ENCODE measurements around the gene OBSCN. TPM values are rescaled to one million over a fixed set of nuclear protein-coding genes. Genes with fewer than 3 reads are reported as not detected.

Gene OBSCN
- total RNA-seq, 1 donor from 2014 or later = 22.3 TPM

DNA sequence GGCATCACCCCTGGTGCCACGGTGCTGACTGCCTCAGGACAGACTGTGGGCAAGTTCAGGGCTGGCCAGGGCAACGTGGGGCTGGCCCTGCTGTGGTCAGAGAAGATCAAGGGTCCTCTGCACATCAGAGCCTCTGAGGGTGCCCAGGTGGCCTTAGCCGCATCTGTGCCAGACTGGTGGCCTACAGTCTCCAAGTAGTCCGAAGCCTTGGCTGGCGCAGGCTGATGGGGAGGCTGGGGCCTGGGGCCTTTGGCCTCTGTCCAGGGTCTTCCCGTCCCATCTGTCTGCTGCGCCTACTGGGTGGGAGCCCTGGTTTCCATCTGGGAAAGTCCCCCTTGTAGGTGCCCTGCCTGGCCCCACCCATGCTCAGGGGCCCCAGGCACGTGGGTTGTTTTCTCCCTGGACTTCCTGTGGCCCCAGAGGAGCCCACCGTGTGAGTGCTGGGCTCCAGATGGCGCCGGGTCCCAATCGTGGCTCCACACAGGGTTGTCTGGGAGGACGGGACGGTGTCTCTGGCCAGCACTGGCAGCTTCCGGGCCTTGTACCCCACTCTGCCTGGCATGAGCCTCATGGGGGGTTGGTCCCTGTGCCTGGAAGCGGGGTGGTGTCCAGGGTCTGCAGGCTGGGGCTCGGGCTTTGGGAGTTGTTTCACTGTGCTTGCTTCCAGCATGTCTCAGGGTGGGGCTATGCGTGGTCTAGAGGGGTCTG, 32.4 kb upstream of the OBSCN start:
- no peaks in the 10 kb centered on the region for H3K27me3 Mint-ChIP-seq
- H3K9me3 Mint-ChIP-seq = no peaks in the 10 kb centered on the region
- no peaks in the 10 kb centered on the region for H3K4me1 Mint-ChIP-seq
- no peak for DNase-seq
- H3K27ac Mint-ChIP-seq = no peak overlapping the region
- H3K36me3 Mint-ChIP-seq (ENCODE audit: low read depth) = no peaks in the 10 kb centered on the region
- intact Hi-C loops (cut with micrococcal nuclease) = loop anchor here (2.0 kb wide), 1 partner anchor 37 kb away; no protein-coding TSS in a partner anchor
- no peak overlapping the region for H3K4me3 Mint-ChIP-seq

DNA sequence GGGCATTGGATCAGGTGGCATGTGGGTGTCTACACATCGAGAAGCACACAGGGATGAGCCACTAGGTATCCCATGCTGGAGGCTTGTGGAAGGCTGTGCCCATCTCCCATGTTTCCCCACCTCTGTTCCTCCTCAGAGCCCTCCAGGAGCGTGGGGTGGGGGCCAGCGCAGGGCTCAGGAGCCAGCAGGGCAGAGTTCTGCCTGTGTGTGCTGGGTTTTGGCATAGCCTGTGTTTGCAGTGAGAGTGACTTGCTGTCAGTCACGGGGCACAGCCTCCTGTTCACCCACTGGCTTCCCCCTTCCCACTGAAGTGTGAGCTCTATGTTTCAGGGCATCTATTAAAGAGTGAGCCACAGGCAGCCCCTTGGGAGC, 31.8 kb upstream of the OBSCN start:
- no peaks in the 10 kb centered on the region for H3K9me3 Mint-ChIP-seq
- H3K27ac Mint-ChIP-seq = no peak overlapping the region
- intact Hi-C loops (cut with micrococcal nuclease) = no loop called here
- H3K4me3 Mint-ChIP-seq = no peak overlapping the region
- no peak for DNase-seq
- no peaks in the 10 kb centered on the region for H3K27me3 Mint-ChIP-seq
- no peaks in the 10 kb centered on the region for H3K4me1 Mint-ChIP-seq
- no peaks in the 10 kb centered on the region for H3K36me3 Mint-ChIP-seq (ENCODE audit: low read depth)

DNA sequence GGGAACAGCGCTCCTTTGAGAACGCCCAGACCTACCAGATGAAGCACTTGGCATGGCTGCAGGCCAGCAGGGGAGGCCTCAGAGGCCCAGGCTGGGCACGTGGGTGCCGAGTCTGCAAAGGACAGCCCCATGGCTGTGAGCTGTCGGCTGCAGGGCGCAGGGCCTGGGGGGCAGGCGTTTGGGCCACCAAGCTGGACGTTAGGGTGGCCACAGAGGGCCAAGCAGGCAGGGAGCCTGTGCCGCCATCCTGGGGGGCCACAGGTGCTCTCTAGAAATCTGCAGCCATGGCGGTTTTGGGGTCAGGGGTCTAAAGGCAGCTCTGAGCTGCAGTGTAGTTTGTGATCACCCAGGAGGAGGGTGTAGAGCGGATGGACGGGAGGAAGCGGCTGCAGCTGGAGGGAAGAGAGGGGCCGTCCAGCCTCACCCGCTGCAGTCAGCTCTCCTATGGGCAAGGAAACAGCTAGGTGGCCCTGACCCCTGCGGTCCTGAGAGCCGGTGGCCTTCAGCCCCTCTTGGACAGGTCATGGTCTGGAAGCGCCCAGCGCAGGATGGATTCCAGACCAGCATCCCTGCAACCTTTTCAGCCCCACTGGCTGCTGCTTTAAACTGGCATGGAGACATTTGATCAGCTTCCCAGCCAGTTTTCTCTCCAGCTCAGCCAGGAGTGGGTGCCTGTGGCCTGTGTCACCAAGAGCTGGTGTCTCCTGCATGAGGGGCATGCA, 31.2 kb upstream of the OBSCN start:
- no peaks in the 10 kb centered on the region for H3K36me3 Mint-ChIP-seq (ENCODE audit: low read depth)
- no peak overlapping the region for H3K4me3 Mint-ChIP-seq
- no peaks in the 10 kb centered on the region for H3K27me3 Mint-ChIP-seq
- H3K27ac Mint-ChIP-seq = no peak overlapping the region
- no peaks in the 10 kb centered on the region for H3K9me3 Mint-ChIP-seq
- no peaks in the 10 kb centered on the region for H3K4me1 Mint-ChIP-seq
- no peak for DNase-seq
- intact Hi-C loops (cut with micrococcal nuclease) = no loop called here

DNA sequence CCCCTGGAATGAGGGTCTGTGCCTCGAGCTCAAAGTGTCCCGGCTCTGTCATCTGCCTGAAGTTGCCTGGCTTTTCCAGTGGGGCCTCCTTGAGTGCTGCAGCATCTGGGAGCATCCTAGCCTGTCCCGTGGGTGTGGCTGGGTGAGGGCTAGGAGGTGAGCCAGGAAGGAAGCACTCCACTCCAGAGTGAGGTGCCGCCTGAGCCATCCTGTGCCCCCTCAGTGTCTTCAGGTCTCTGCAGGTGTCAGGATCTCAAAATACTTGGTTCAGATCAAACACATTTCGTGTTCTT, 30.7 kb upstream of the OBSCN start:
- H3K4me1 Mint-ChIP-seq = no peaks in the 10 kb centered on the region
- H3K4me3 Mint-ChIP-seq = no peak overlapping the region
- intact Hi-C loops (cut with micrococcal nuclease) = no loop called here
- H3K27me3 Mint-ChIP-seq = no peaks in the 10 kb centered on the region
- H3K27ac Mint-ChIP-seq = no peak overlapping the region
- no peaks in the 10 kb centered on the region for H3K9me3 Mint-ChIP-seq
- no peak for DNase-seq
- no peaks in the 10 kb centered on the region for H3K36me3 Mint-ChIP-seq (ENCODE audit: low read depth)

DNA sequence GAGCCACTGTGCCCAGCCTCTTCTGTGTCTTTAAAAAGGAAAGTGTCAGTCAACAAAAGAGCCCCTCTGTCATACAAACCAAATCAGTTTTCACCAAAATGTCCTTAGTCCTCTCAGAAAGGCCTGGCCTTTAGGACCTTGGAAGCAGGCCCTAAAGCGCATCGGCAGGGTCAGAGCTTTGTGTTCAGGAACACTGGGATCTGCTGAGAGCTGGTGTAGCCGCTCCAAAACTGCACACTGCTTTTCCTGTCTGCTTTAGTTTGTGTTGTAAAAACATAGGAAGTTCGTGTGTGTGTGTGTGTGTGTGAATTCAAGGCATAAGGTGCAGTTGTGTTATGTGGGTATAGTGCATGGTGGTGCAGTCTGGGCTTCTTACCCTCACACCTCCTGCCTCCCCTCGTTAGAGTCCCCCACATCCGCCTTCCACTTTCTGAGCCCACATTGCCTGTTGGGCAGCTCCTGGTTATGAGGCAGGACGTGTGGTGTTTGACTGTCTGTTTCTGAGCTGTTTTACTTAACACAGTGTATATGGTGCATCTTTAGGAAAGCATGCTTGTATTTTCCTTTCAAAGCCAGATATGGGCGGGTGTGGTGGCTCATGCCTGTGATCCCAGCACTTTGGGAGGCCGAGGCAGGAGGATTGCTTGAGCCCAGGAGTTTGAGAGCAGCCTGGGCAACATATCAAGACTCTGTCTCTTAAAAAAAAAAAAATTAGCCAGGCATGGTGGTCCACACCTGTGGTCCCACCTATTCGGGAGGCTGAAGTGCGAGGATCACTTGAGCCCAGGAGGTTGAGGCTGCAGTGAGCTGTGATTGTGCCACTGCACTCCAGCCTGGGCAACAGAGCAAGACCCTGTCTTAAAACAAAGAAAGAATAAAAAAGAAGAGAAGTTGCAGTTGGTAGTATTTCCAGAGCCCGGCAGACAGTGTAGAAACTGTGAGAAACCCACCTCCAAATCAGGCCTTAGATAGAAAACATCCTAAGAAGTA, 29.8 kb upstream of the OBSCN start:
- Mint-ChIP-seq H3K4me3 (no peak overlapping the region), H3K9me3 (no peaks in the 10 kb centered on the region), H3K36me3 (ENCODE audit: low read depth) (no peaks in the 10 kb centered on the region), H3K27ac (no peak overlapping the region), H3K4me1 (no peaks in the 10 kb centered on the region), H3K27me3 (no peaks in the 10 kb centered on the region)
- DNase-seq = no peak
- intact Hi-C loops (cut with micrococcal nuclease) = no loop called here

DNA sequence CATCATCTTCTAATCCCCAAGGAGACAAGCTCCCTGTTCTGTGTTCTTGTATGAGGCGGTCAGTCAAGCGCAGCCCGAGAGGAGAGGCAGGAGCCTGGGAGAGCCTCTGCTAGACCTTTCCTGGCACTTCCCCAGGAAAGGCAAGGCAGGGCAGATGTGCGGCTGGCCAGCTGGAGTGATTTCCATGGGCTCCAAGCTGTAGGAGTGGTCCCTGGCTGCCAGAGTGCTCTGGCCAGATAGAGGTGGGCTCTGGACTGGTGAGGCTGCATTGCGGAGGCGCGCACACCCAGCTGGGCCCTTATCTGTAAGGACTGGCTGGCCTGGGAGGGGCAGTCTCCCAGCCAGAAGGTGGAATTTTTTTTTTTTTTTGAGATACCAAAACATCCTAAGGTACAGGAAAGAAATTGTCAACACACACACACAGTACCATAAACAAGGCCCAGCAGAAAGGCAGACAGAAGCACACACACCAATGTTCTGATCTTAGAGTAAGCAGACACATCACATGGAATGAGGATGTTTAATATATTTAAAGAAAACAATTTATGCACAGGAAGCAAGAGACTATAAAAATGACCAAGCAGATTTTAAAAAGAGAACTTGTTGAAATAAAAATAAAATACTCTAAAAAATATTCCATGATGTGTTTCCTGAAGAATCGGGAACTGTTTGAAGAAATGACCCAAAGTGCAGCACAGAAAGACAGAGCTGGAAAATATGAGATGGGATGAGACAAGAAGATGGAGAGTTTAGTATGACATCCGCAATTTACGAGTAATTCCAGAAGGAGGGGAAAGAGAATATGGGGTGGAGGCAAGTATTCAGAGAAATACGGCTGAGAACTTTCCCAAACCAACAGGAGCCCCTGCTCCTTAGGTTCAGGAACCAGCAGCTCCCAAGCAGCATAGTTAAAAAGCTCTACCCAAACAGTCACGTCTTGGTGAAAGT, 28.8 kb upstream of the OBSCN start:
- Mint-ChIP-seq H3K4me1 (no peaks in the 10 kb centered on the region), H3K27me3 (no peaks in the 10 kb centered on the region), H3K27ac (no peak overlapping the region), H3K36me3 (ENCODE audit: low read depth) (no peaks in the 10 kb centered on the region), H3K4me3 (no peak overlapping the region), H3K9me3 (no peaks in the 10 kb centered on the region)
- intact Hi-C loops (cut with micrococcal nuclease) = no loop called here
- DNase-seq = no peak

DNA sequence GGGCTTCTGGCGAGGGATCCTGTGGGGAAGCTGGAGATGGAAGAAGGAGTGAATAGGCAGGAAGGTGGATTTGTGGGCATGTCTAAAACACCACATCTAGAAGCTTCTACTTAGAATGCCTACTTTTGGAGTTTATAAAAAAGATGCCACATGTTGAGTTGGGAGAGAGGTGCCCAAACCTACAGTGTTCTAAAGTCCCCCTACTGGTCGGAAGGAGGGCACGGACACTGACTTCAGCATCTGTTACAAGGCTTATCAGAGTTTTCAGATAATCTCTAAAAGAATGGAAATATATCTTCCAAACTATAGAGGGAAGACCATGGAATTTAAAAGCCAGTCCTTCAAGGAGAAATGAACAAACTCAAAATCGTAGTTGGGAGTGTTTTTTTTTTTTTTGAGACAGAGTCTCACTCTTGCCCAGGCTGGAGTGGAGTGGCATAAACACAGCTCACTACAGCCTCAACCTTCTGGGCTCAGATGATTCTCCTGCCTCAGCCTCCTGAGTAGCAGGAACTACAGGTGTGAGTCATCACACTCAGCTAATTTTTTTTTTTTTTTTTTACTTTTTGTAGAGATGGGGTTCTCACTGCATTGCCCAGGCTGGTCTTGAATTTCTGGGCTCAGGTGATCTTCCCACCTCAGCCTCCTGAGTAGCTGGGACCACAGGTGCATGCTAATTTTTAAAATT, 27.4 kb upstream of the OBSCN start:
- no peaks in the 10 kb centered on the region for H3K27me3 Mint-ChIP-seq
- no peaks in the 10 kb centered on the region for H3K9me3 Mint-ChIP-seq
- H3K4me1 Mint-ChIP-seq = no peaks in the 10 kb centered on the region
- H3K36me3 Mint-ChIP-seq (ENCODE audit: low read depth) = no peaks in the 10 kb centered on the region
- intact Hi-C loops (cut with micrococcal nuclease) = no loop called here
- H3K27ac Mint-ChIP-seq = no peak overlapping the region
- H3K4me3 Mint-ChIP-seq = no peak overlapping the region
- no peak for DNase-seq

DNA sequence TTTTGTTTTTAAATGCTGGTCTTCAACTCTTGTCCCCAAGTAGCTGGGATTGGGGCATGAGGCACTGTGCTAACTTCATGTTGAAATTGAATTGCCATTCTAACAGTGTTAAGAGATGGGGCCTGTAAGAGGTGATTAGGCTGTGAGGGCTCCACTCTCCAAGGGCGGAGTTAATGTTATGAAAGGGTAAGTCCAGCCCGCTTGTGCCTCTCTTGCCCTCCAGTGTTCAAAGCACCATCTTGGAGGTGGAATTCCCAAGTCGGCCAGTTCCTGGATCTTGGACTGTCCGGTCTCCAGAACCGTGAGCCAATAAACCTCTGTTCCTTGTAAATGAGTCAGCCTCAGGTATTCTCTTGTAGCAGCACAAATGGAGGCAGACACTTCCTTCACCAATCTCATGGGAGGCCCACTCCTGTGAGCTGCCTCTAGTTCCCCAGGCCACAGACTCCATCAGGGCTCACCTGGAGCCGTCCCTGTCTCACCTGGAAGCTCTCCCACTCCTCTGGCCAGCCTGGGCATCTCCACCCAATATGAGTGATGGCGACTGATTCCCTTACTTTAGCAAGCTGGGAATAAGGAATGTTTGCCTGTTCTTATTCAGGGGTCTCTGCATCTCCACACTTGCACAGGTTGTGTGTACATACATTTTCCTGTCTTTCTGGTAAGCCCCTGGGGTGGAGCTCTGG, 26.7 kb upstream of the OBSCN start:
- H3K27me3 Mint-ChIP-seq = no peaks in the 10 kb centered on the region
- no peaks in the 10 kb centered on the region for H3K9me3 Mint-ChIP-seq

DNA sequence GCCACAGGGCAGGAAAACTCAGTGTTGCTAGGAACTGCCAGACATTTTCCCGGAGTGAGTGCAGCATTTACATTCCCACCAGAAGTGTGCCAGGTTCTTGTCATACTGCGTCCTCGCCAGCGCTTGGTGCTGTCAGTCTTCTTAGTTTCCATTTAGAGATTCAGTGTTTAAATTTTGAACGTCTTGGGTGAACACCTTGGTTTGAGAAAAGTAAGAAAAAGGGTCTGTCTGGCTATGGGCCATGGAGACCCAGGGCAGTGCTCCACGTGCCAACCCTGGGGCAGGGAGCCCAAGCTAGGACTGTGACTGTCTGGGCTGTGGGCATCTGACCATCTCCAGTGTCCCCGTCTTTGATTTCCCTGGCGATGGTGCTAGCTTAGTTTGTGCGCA, 26.2 kb upstream of the OBSCN start:
- H3K4me3 Mint-ChIP-seq = no peak overlapping the region
- no peaks in the 10 kb centered on the region for H3K9me3 Mint-ChIP-seq
- H3K36me3 Mint-ChIP-seq (ENCODE audit: low read depth) = no peaks in the 10 kb centered on the region
- DNase-seq = no peak
- no peaks in the 10 kb centered on the region for H3K27me3 Mint-ChIP-seq
- no peak overlapping the region for H3K27ac Mint-ChIP-seq
- intact Hi-C loops (cut with micrococcal nuclease) = no loop called here
- peaks cover 2% of the 10 kb centered on the region for H3K4me1 Mint-ChIP-seq

More for the DNA sequence above, 26.7 kb upstream of the OBSCN start:
- no peak for DNase-seq
- Mint-ChIP-seq H3K4me1 (peaks cover 2% of the 10 kb centered on the region), H3K4me3 (no peak overlapping the region), H3K36me3 (ENCODE audit: low read depth) (no peaks in the 10 kb centered on the region), H3K27ac (no peak overlapping the region)
- intact Hi-C loops (cut with micrococcal nuclease) = no loop called here

DNA sequence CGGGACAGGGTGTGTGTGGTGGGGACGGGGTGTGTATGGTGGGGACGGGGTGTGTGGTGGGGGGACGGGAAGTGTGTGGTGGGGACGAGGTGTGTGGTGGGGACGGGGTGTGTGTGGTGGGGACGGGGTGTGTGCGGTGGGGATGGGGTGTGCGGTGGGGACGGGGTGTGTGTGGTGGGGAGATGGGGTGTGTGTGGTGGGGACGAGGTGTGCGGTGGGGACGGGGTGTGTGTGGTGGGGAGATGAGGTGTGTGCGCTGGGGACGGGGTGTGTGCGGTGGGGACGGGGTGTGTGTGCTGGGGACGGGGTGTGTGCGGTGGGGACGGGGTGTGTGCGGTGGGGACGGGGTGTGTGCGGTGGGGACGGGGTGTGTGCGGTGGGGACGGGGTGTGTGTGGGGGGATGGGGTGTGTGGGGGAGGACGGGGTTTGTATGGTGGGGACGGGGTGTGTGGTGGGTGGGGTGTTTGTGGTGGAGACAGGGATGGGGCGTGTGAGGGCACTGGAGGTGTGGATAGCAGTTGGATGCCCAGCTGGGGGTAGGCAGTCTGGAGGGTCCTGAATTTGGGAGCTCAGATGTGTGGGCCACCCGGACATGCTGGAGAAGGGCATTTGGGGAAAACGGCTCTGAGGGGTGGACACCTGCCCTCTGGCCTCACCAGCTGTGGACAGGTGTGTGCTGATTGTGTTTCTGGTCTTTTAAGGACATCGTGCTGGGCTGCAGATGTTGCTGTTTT, 25.4 kb upstream of the OBSCN start:
- intact Hi-C loops (cut with micrococcal nuclease) = no loop called here
- Mint-ChIP-seq H3K4me1 (peaks cover 2% of the 10 kb centered on the region), H3K9me3 (no peaks in the 10 kb centered on the region), H3K27me3 (no peaks in the 10 kb centered on the region), H3K4me3 (no peak overlapping the region), H3K27ac (no peak overlapping the region), H3K36me3 (ENCODE audit: low read depth) (no peaks in the 10 kb centered on the region)
- DNase-seq = no peak

DNA sequence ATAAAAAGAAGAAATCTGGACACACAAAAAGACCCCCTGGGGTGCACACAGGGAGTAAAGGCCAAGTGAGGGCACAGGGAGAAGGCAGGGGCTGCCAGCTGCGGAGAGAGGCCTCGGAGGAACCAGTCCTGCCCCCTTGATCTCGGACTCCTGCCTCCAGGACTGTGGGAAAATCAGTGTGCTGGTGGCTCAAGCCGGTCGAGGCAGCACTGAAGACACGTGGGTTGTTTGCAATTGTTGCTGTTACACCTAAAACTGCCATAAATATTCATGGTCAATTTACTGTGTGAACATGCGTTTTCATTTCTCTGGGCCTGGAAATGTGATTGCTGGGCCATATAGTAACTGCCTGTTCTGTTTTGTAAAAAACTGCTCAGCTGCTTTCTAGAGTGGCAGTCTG, 23.7 kb upstream of the OBSCN start:
- Mint-ChIP-seq H3K4me1 (peaks cover 2% of the 10 kb centered on the region), H3K27ac (no peak overlapping the region), H3K4me3 (no peak overlapping the region), H3K27me3 (no peaks in the 10 kb centered on the region), H3K36me3 (ENCODE audit: low read depth) (no peaks in the 10 kb centered on the region), H3K9me3 (no peaks in the 10 kb centered on the region)
- no peak for DNase-seq
- intact Hi-C loops (cut with micrococcal nuclease) = no loop called here

DNA sequence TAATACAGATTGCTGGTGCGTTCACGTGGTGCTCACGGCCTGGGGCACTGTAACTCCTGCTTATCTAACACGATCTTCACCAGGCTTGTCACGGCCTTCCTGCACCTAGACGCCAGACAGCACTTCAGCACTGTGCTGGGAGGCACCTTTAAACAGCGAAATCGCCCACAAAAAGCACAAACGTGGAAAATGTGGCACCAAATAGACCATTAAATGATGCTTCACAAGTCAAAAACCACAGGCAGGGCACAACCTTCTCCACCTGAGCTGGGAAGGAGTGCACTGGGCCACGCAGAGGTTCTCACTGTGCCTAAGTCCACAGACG, 22.2 kb upstream of the OBSCN start:
- Mint-ChIP-seq H3K4me1 (peaks cover 2% of the 10 kb centered on the region), H3K27ac (no peak overlapping the region), H3K4me3 (no peak overlapping the region), H3K36me3 (ENCODE audit: low read depth) (no peaks in the 10 kb centered on the region), H3K9me3 (no peaks in the 10 kb centered on the region), H3K27me3 (no peaks in the 10 kb centered on the region)
- peak; percentile 65 for DNase-seq
- intact Hi-C loops (cut with micrococcal nuclease) = no loop called here
